GM12864 (cell line): ENCODE measurements around the gene SORCS2.

ENCODE experiments used
- DNase-seq: peaks from one replicate; pipeline ENCODE4 v3.0.0-alpha.2; 2011; ENCODE audit warnings: low read depth
- H3K4me3 ChIP-seq: 2 replicates; pipeline ENCODE4 v1.5.1; 2011; ENCODE audit warnings: mild to moderate bottlenecking, low read depth, low read length, control low read depth
- CTCF ChIP-seq: IDR thresholded peaks from 2 replicates; pipeline ENCODE4 v1.5.1; 2011; ENCODE audit warnings: low read depth, mild to moderate bottlenecking, moderate library complexity, low read length, control low read depth, inconsistent platforms; ENCODE audit errors: missing control alignments

SORCS2 gene

GRCh38 chr4:7361280-7361895, 169.1 kb downstream of the SORCS2 start:
- DNase-seq = no peak
- H3K4me3 ChIP-seq = no peak overlapping the region
- no peak for TF ChIP-seq CTCF

DNA sequence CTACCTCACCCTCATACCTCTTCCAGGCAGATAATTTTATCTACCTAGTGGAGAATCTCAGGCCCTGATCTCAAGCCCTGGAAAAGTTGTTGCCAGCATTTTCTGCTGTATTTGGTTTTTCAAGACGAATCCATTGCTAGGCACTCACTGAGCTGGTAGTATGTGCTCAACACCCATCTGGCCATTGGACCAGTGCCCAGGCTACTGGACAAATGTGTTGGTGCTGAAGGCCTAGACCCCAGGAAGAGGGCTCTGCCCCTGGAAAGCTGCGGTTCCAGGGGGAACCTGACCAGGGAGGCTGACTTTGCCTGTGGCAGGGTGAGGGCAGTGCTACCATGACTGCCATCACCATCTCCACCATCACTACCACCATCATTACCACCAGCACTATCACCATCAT, 170.0 kb downstream of the SORCS2 start:
- no peak for DNase-seq
- no peak overlapping the region for H3K4me3 ChIP-seq
- TF ChIP-seq CTCF = no peak

- no peak overlapping the region for H3K4me3 ChIP-seq
- DNase-seq = no peak
- TF ChIP-seq CTCF = no peak
Observed at GRCh38 chr4:7362862-7363430, 170.6 kb downstream of the SORCS2 start.

- DNase-seq = no peak
- no peak for TF ChIP-seq CTCF
- no peak overlapping the region for H3K4me3 ChIP-seq
Observed at GRCh38 chr4:7364979-7365378, 172.6 kb downstream of the SORCS2 start.

DNA sequence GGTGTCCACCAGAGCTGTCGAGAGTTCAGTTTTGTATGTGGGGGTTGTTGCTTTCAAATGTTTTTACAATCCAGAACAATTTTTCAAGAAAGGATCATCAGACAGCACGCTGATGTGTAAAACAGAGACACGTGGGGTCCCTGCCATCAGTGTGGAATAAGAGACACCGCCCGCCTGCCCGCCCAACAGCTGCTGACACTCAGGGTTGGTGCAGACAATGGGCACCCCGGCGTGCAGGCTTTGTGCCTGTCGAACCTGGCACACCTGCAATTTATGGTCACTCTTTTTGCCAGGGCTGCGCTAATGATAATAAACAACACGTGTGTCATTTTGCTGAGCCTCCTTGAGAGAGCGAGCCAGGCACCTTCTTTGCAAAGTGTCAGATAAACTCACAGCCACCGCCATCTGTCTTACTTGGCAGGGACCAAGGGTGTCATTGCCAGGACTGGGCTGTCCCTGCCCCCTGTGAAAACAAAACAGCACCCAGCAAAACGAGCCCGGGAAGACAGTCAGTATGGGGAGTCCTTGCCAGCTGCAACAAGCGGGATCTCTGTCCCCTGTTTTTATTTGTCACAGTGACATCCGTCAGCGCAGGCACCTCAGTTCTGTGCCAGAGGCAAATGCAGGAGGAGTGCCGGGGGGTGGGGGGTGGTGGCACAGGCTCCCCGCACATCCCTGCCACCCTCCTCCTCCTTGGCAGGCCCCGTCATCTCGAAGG, 173.3 kb downstream of the SORCS2 start:
- no peak overlapping the region for H3K4me3 ChIP-seq
- TF ChIP-seq CTCF = no peak
- no peak for DNase-seq

DNA sequence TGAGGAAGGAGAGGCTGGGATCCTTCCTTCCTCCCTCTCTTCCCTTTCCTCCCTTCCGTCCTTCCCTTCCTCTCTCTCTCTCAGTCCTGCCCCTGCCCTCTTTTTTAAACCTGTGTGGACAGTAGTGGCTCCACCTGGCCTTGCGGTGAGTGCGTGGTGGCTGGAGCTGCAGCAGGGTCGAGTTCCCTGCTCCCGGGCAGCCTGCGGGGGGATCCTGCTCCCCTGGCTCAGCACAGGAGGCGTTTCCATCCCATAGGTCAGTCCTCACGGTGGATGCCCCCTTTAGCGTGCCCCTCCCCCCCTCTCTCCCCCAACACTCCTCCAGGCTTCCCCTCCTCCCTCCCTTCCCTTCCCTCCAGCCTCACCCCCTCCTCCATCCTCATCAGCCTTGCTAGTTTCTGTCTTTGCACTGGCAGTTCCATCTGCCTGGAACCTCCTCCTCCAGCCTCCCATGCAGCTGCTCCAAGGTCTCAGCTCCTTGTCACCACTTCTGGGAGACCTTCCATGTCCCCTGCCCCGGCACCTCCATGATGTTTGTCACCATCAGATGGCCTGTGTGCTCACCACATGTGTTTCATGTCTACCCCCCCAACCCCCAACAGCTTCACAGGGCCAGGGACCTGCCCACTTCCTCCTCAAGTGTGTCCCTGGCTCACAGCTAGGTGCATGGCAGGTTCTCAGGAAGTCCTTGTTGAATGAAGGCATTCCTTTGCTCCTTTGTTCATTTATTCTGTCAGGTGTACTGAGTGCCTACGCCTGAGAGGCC, 174.0 kb downstream of the SORCS2 start:
- no peak for TF ChIP-seq CTCF
- DNase-seq = no peak
- no peak overlapping the region for H3K4me3 ChIP-seq
